ENCODE results near the gene TAPBP. TPM values are rescaled to one million over a fixed set of nuclear protein-coding genes. Genes with fewer than 3 reads are reported as not detected.

TAPBP gene
- total RNA-seq, 2 donors from 2014 or later, result 88.0 to 107 TPM

- no peak for TF ChIP-seq CTCF (IDR thresholded peaks at IDR 0.05)
- Histone ChIP-seq H3K4me3 (peak overlapping the region; percentile 79), H3K27ac (peak overlapping the region; percentile 74 to 92), H3K9me3 (no peaks in the 10 kb centered on the region), H3K27me3 (replicated peaks; ENCODE audit: insufficient read depth) (no peaks in the 10 kb centered on the region), H3K4me1 (ENCODE audit: control insufficient read depth in 1 of 2, low read depth in 2 of 2) (peaks cover 15 to 20% of the 10 kb centered on the region in 2 donors), H3K36me3 (peaks cover 20% of the 10 kb centered on the region)
- DNase-seq (ENCODE audit: low spot score) (no peak), ATAC-seq (ENCODE audit: insufficient number of reproducible peaks, low FRiP score, low read depth) (no peak)
Measured at GRCh38 chr6:33296797-33297405, 17.0 kb downstream of the TAPBP start.

GRCh38 chr6:33295621-33296369 is 18.1 kb downstream of the TAPBP start:
- Histone ChIP-seq H3K27me3 (replicated peaks; ENCODE audit: insufficient read depth) (no peaks in the 10 kb centered on the region), H3K4me3 (no peak overlapping the region), H3K4me1 (ENCODE audit: control insufficient read depth in 1 of 2, low read depth in 2 of 2) (peaks cover 15 to 18% of the 10 kb centered on the region in 2 donors), H3K9me3 (no peaks in the 10 kb centered on the region), H3K27ac (no peak overlapping the region), H3K36me3 (peaks cover 26% of the 10 kb centered on the region)
- DNase-seq (ENCODE audit: low spot score), result no peak
- TF ChIP-seq CTCF (IDR thresholded peaks at IDR 0.05), result no peak
- ATAC-seq (ENCODE audit: insufficient number of reproducible peaks, low FRiP score, low read depth), result no peak

- Histone ChIP-seq H3K27ac (no peak overlapping the region), H3K27me3 (replicated peaks; ENCODE audit: insufficient read depth) (no peaks in the 10 kb centered on the region), H3K36me3 (peaks cover 26% of the 10 kb centered on the region), H3K4me1 (ENCODE audit: control insufficient read depth in 1 of 2, low read depth in 2 of 2) (peaks cover 13 to 18% of the 10 kb centered on the region in 2 donors), H3K9me3 (no peaks in the 10 kb centered on the region), H3K4me3 (no peak overlapping the region)
- DNase-seq (ENCODE audit: low spot score) (no peak), ATAC-seq (ENCODE audit: insufficient number of reproducible peaks, low FRiP score, low read depth) (no peak)
- no peak for TF ChIP-seq CTCF (IDR thresholded peaks at IDR 0.05)
Measured at GRCh38 chr6:33294086-33294823, 19.6 kb downstream of the TAPBP start.

- no peak for ATAC-seq (ENCODE audit: insufficient number of reproducible peaks, low FRiP score, low read depth)
- H3K36me3 ChIP-seq, result peaks cover 26% of the 10 kb centered on the region
- H3K4me3 ChIP-seq, result no peak overlapping the region
- no peak for DNase-seq (ENCODE audit: low spot score)
- H3K9me3 ChIP-seq, result no peaks in the 10 kb centered on the region
- peaks cover 18 to 24% of the 10 kb centered on the region in 2 donors for H3K4me1 ChIP-seq (ENCODE audit: control insufficient read depth in 1 of 2, low read depth in 2 of 2)
- TF ChIP-seq CTCF (IDR thresholded peaks at IDR 0.05), result no peak
- no peak overlapping the region for H3K27ac ChIP-seq
- H3K27me3 ChIP-seq (replicated peaks; ENCODE audit: insufficient read depth), result no peaks in the 10 kb centered on the region
Measured at GRCh38 chr6:33292996-33293682, 20.7 kb downstream of the TAPBP start.
